GM06990 (cell line): ENCODE data around the gene LIMD2.

Source experiments
- DNase-seq: peaks from one replicate; pipeline ENCODE4 v3.0.0-alpha.2; 2011; ENCODE audit not compliant: insufficient read length; ENCODE audit errors: extremely low read depth
- H3K27me3 ChIP-seq: replicated peaks from 2 replicates; pipeline ENCODE4 v1.6.0; 2011; ENCODE audit warnings: low read length; ENCODE audit not compliant: control insufficient read depth, insufficient read depth
- H3K36me3 ChIP-seq: 2 replicates; pipeline ENCODE4 v1.5.1; 2011; ENCODE audit warnings: low read length; ENCODE audit not compliant: control insufficient read depth, insufficient read depth
- H3K4me3 ChIP-seq: replicated peaks from 2 replicates; pipeline ENCODE4 v1.5.1; 2011; ENCODE audit warnings: low read depth, mild to moderate bottlenecking, control low read depth, low read length
- CTCF ChIP-seq: IDR thresholded peaks from 2 replicates; pipeline ENCODE4 v1.5.1; 2011; ENCODE audit warnings: low read length, control low read depth, mild to moderate bottlenecking, inconsistent platforms; ENCODE audit not compliant: insufficient read depth, poor library complexity, severe bottlenecking

LIMD2 gene

GRCh38 chr17:63707151-63707550 lies 7.2 kb upstream of the LIMD2 start:
- peaks cover 39% of the 10 kb centered on the region for H3K36me3 ChIP-seq
- no peak for DNase-seq

GRCh38 chr17:63706336-63707082 lies 6.6 kb upstream of the LIMD2 start:
- Histone ChIP-seq H3K36me3 (peaks cover 34% of the 10 kb centered on the region), H3K4me3 (no peak overlapping the region), H3K27me3 (no peaks in the 10 kb centered on the region)
- no peak for TF ChIP-seq CTCF
- DNase-seq: no peak

More at GRCh38 chr17:63707151-63707550, 7.2 kb upstream of the LIMD2 start:
- Histone ChIP-seq H3K4me3 (no peak overlapping the region), H3K27me3 (no peaks in the 10 kb centered on the region)
- TF ChIP-seq CTCF: no peak

GRCh38 chr17:63705657-63706056 lies 5.7 kb upstream of the LIMD2 start:
- Histone ChIP-seq H3K36me3 (peaks cover 31% of the 10 kb centered on the region), H3K27me3 (no peaks in the 10 kb centered on the region), H3K4me3 (no peak overlapping the region)
- no peak for TF ChIP-seq CTCF
- DNase-seq: no peak

- peaks cover 26% of the 10 kb centered on the region for H3K36me3 ChIP-seq
- no peak overlapping the region for H3K4me3 ChIP-seq
- TF ChIP-seq CTCF: no peak
- DNase-seq: no peak
- H3K27me3 ChIP-seq: no peaks in the 10 kb centered on the region
Measured at GRCh38 chr17:63704836-63705235, 4.9 kb upstream of the LIMD2 start.

GRCh38 chr17:63704259-63704576 lies 4.3 kb upstream of the LIMD2 start:
- DNase-seq: no peak
- TF ChIP-seq CTCF: no peak
- Histone ChIP-seq H3K27me3 (no peaks in the 10 kb centered on the region), H3K36me3 (peaks cover 23% of the 10 kb centered on the region), H3K4me3 (no peak overlapping the region)
